GM19468 (cell line): ENCODE data around the gene PACS1.
A peak's percentile ranks its signal among the peaks of the same experiment; 100 is the strongest.
"Not testable (repeated sequence)": the region's sequence is repeated elsewhere in the genome, so short reads cannot be mapped to it uniquely, and the experiment has no call there.

Experiments used
- ATAC-seq: cut with Tn5 transposase; IDR thresholded peaks from one replicate; pipeline ENCODE4 v1.9.1; 2021; ENCODE audit warnings: mild to moderate bottlenecking, moderate library complexity, moderate number of reproducible peaks; ENCODE audit not compliant: unreplicated experiment; ENCODE audit errors: extremely low read depth

The PACS1 gene

GRCh38 chr11:66072081-66072480, 2.0 kb downstream of the PACS1 start:
- ATAC-seq, result no peak

GRCh38 chr11:66072518-66072917, 2.4 kb downstream of the PACS1 start:
- no peak for ATAC-seq

GRCh38 chr11:66073669-66074068, 3.6 kb downstream of the PACS1 start:
- ATAC-seq, result no peak

- ATAC-seq, result no peak
Observed at GRCh38 chr11:66075273-66075672, 5.2 kb downstream of the PACS1 start.

- ATAC-seq, result no peak
Observed at GRCh38 chr11:66076561-66076960, 6.5 kb downstream of the PACS1 start.

GRCh38 chr11:66077927-66078326, 7.9 kb downstream of the PACS1 start:
- no peak for ATAC-seq

GRCh38 chr11:66078949-66079348, 8.9 kb downstream of the PACS1 start:
- not testable (repeated sequence) for ATAC-seq

GRCh38 chr11:66080055-66080817, 10.2 kb downstream of the PACS1 start:
- ATAC-seq, result no peak

- no peak for ATAC-seq
Observed at GRCh38 chr11:66081505-66081904, 11.4 kb downstream of the PACS1 start.

- no peak for ATAC-seq
Observed at GRCh38 chr11:66082946-66083698, 13.1 kb downstream of the PACS1 start.

GRCh38 chr11:66083767-66084166, 13.7 kb downstream of the PACS1 start:
- no peak for ATAC-seq

GRCh38 chr11:66084821-66085475, 14.9 kb downstream of the PACS1 start:
- ATAC-seq, result no peak

GRCh38 chr11:66087148-66087908, 17.3 kb downstream of the PACS1 start:
- no peak for ATAC-seq

- no peak for ATAC-seq
Observed at GRCh38 chr11:66089067-66089466, 19.0 kb downstream of the PACS1 start.

GRCh38 chr11:66090288-66090687, 20.2 kb downstream of the PACS1 start:
- ATAC-seq, result no peak

- not testable (repeated sequence) for ATAC-seq
Observed at GRCh38 chr11:66092125-66092524, 22.1 kb downstream of the PACS1 start.

GRCh38 chr11:66099746-66100145, 29.7 kb downstream of the PACS1 start:
- not testable (repeated sequence) for ATAC-seq

- ATAC-seq, result peak; percentile 46
Observed at GRCh38 chr11:66100272-66101065, 30.4 kb downstream of the PACS1 start.

GRCh38 chr11:66101066-66101464, 31.0 kb downstream of the PACS1 start:
- no peak for ATAC-seq
